HFF-Myc (cell line): ENCODE results near the gene NUTM2F.
"Not testable (repeated sequence)": the region's sequence is repeated elsewhere in the genome, so short reads cannot be mapped to it uniquely, and the experiment has no call there.

Experiments
- DNase-seq: peaks from one replicate; pipeline ENCODE4 v3.0.0-alpha.2; 2011; ENCODE audit warnings: low read depth; ENCODE audit errors: extremely low read depth
- H3K4me3 ChIP-seq: replicated peaks from 2 replicates; pipeline ENCODE4 v1.5.1; 2011; ENCODE audit warnings: low read depth, mild to moderate bottlenecking, control low read depth, low read length

The NUTM2F gene, protein sequence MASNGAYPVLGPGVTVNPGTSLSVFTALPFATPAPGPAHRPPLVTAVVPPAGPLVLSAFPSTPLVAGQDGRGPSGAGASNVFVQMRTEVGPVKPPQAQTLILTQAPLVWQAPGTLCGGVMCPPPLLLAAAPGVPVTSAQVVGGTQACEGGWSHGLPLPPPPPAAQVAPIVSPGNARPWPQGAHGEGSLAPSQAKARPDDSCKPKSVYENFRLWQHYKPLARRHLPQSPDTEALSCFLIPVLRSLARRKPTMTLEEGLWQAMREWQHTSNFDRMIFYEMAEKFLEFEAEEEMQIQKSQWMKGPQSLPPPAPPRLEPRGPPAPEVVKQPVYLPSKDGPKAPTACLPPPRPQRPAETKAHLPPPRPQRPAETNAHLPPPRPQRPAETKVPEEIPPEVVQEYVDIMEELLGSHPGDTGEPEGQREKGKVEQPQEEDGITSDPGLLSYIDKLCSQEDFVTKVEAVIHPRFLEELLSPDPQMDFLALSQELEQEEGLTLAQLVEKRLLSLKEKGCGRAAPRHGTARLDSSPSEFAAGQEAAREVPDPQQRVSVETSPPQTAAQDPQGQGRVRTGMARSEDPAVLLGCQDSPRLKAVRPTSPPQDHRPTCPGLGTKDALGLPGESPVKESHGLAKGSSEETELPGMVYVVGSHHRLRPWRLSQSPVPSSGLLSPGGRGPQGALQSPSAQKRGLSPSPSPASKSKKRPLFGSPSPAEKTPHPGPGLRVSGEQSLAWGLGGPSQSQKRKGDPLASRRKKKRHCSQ

DNA sequence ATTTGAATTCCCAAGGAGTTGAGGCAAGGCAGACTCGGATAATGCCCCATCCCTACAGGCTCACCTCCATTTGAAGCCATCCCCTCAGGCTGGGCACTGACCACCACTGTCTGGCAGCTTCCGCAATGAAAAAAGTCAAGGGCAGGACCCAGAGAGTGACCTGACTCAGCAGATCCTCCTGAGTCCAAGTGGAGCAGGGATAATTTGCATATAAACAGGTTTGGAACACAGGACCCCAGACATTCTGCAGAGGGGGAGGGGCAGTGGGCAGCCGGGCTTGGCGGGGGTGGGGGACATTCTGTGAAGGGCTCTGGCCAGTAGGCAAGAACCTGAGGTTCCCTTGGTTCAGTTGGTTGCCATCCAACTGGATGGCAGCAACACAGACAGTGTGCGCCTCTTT, at the start of gene NUTM2F:
NUTM2F (minus strand) TSS at position 101 of the 400 bp plus-strand sequence; CDS start at position 80, 21 bp downstream.
- not testable (repeated sequence) for H3K4me3 ChIP-seq, DNase-seq

DNA sequence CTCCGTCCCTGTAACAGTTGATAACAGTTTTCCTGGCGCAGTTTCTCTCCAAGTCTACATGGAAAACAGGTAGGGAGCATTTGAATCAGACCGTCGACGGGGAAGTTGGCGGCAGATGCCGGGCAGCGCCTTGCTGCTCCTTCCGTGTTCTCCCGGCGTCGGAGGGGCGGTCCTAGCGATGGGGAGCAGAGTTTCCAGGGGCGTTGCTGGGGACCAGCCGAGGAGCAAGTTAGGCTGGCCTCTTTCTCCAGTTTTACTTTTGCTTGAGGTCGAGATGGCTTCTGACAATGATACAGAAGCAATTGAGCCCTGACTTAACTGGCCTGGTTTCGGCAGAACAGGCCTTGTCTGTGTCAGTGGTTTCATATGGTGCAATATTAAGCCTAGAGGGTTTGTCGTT, 46.8 kb upstream of the NUTM2F start:
- H3K4me3 ChIP-seq, result peak overlapping the region; percentile 47
- not testable (repeated sequence) for DNase-seq

DNA sequence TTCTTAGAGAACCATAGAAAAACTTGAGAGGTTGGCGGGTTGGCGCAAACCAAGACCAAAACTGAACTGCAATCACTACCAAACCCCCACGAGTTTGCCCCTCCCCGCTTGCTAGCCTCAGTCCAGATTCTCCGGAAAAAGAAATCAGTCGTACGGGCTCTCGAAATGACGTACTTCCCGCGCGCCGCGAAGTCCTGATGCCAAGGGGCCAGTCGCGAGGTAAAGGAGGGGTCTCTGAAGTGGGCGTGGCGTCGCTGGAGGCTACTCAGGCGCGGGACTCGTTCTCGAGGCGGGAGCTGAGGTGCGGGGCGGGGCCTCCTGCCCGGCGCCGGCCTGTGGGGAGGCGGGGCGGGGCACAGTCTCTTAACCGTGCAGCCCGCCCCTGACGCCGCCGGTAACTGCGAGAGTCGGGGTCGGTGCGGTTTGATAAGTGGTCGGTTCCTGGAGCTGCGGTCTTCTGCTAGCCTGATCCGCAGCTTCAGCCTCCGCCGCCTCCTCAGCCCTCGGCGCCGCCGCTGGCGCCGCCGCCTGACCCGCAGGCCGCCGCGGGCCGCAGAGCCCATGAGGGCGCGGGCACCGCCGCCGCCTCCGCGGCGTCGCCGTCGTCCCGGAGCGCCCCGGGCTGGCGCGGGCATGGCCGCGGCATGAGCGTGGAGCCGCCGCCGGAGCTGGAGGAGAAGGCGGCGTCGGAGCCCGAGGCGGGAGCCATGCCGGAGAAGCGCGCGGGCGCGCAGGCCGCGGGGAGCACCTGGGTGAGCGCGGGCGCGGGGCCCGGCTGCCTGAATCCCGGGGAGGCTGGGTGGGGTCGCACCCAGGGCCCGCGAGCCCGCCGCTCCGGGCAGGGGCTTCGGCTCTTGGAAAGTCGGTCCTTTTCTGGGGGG, 46.0 kb upstream of the NUTM2F start:
- H3K4me3 ChIP-seq, result peak overlapping the region; percentile 47
- peak; percentile 50 for DNase-seq

DNA sequence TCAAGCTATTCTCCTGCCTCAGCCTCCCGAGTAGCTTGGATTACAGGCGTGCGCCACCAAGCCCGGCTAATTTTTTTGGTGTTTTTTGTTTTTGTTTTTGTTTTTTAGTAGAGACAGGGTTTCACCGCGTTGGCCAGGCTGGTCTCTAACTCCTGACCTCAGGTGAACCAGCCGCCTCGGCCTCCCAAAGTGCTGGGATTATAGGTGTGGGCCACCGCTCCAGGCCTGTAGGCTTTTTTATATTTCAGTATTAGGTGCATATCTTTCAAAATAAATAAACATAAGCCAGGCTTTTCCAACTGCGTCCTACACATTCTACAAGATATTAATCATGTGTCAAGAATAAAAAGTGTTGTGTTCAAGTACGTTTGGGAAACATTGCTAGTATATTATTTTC, 45.3 kb upstream of the NUTM2F start:
- H3K4me3 ChIP-seq, result peak overlapping the region; percentile 47
- DNase-seq, result not testable (repeated sequence)

DNA sequence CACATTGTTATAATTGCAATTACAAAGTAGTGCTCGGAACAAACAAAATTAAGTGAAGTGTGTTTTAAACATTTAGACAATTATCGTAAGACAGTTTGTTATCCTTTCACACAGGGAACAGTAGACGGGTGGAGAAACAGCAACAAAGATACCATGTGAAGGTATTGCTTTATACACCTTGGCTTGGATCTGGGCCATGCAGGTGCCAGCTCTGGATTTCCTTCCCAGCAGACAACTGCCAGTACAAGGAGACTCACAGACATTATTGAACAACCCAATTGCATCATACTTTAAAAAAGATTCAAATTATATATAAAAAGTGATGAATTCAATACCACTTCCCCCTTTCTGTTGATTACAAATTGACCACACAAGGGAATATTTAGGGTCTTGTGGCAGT, 41.8 kb upstream of the NUTM2F start:
- H3K4me3 ChIP-seq, DNase-seq: not testable (repeated sequence)

DNA sequence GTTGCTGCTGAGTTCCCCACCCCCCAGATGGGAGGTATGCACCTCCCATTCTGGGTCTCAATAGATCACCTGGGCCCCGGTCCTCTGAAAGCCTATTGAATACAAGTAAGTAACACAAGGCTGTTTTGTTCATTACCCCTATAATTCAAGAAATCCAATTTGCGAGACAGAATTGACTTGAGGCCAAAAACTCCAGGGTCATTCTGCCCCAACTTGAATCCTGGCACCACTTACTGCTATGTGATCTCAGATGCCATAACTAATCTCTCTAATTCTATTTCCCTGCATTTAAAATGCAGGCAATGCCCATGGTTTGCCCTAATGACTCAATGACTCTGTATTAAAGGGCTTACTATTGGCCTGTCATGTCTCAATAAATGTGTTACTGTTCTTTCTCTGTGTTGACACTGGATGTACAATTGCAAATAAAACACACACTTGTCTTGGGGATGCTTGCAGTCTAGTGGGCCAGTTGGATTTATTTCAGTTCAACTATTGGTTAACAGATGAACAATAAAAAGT, 35.7 kb upstream of the NUTM2F start:
- DNase-seq, H3K4me3 ChIP-seq: not testable (repeated sequence)

DNA sequence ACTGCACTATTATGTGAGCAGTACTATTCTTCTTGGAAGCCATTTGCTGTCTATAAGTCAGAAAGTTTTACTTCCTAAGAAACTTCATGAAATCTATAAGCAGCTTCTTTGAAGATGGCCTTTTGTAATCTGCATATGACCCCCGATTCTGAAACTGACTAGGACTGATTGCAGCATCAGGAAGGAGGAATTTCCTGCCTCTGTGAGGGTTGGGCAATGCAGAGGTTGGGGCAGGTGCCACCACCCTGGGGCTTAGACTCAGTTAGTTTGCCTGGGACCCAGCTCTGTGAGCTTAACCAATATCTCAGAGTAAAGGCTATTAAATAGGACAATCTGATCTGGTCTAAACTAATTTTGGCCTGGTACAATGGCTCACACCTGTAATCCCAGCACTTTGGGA, 28.7 kb upstream of the NUTM2F start:
- DNase-seq, H3K4me3 ChIP-seq: not testable (repeated sequence)

DNA sequence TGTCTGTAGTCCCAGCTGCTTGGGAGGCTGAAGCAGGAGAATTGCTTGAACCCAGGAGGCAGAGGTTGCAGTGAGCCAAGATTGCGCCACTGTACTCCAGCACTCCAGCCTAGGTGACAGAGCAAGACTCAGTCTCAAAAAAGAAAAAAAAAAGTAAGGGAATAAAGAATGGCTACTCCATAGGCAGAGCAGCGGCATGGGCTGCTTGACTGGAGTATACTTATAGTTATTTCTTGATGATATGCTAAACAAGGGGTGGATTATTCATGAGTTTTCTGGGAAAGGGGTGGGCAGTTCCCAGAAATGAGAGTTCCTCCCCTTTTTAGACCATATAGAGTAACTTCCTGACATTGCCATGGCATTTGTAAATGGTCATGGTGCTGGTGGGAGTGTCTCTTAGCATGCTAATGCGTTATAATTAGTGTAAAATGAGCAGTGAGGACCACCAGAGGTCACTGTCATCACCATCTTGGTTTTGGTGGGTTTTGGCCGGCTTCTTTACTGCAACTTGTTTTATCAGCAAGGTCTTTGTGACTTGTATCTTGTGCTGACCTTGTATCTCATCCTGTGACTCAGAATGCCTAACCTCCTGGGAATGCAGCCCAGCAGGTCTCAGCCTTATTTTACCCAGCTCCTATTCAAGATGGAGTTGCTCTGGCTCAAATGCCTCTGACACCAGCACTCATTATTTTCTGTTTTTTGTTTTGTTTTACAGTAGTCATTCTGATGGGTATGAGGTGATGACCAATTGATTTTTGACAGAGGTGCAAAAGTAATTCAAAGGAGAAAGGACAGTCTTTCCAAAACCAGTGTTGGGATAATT, 23.7 kb upstream of the NUTM2F start:
- not testable (repeated sequence) for H3K4me3 ChIP-seq

DNA sequence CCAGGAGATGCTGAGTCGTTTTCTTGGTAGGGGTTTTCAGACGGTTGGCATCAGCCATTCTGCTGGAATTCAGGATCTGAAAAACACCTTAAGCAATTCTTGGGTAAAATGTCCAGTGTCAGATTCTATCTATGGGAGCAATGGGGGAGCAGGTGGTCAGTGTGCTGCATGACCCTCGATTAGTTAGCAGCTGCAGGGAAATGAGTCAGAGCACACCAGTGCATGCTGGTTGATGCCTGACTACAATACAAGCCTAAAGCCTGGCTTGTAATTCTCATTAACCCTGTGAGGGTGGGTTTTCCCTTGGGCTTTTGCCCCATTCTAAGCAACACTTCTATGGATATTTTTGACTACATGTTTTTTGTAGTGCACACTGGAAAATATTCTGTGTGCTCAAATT, 20.3 kb upstream of the NUTM2F start:
- not testable (repeated sequence) for DNase-seq, H3K4me3 ChIP-seq

More for the DNA sequence above, 23.7 kb upstream of the NUTM2F start:
- not testable (repeated sequence) for DNase-seq

DNA sequence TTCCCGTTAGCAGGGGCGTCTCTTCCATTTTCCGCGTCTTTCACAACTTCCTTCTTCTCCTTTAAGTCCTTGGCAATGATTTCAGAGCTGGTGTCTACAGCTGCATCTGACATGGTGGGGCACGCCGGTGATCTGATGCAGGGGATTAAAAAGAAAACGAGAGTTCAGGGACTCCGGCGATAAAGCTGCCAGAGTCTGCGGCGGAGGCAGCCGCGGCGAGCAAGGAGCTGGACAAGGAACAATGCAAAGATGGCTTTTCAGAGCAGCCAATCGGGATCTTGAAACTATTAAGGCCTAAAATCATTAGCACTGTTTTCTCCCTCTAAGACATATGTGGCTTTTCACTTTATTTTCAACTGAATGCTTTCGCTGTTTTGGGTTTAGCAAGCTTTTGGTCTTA, 19.0 kb upstream of the NUTM2F start:
- not testable (repeated sequence) for H3K4me3 ChIP-seq

DNA sequence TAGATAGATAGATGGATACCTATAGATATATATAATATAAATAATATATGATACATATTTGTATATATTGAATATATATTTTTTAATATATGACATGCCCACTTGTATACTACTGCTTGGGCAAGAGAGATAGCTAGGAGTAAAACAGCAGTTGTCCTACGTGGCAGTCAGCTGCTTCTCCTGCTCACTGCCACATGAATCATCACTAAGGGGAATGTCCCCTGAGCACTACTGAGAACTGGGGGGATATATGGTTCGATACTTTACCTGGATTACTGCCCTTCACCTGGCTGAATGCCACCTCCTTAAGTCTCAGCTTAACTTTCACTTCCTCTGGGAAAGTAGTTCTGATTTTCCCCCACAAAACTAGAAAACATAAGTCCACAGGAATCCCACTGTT, 13.3 kb upstream of the NUTM2F start:
- DNase-seq, H3K4me3 ChIP-seq: not testable (repeated sequence)

More for the DNA sequence above, 19.0 kb upstream of the NUTM2F start:
- DNase-seq, result not testable (repeated sequence)

DNA sequence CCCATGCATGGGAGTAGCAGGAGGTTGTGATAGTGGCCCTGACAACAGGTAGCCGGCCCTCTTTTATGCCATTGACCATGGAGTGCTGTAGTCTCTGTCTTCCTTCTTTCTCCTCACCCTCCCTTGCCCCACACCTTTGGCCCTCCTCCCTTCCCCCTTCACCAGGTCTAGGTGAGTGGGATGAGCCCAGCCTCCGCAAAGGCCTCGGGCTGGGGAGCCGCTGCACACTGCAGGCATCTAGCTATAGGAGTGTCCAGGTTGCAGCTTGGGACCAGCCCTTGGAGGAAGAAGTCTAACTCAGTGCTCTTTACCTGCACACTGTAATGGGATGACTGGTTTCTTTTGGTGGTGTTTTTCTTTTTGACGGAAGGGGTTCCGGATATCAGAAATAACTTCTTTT, 12.3 kb upstream of the NUTM2F start:
- DNase-seq, H3K4me3 ChIP-seq: not testable (repeated sequence)

DNA sequence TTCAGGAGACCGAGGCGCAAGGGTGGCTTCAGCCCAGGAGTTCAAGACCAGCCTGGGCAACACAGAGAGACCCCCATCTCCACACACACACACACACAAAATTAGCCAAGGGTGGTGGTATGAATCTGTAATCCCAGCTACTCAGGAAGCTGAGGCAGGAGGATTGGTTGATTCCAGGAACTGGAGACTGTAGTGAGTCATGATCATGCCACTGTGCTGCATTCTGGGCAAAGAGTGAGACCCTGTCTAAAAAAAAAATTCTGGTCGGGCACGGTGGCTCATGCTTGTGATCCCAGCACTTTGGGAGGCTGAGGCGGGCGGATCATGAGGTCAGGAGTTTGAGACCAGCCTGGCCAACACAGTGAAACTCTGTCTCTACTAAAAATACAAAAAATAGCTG, 11.2 kb upstream of the NUTM2F start:
- not testable (repeated sequence) for H3K4me3 ChIP-seq, DNase-seq

DNA sequence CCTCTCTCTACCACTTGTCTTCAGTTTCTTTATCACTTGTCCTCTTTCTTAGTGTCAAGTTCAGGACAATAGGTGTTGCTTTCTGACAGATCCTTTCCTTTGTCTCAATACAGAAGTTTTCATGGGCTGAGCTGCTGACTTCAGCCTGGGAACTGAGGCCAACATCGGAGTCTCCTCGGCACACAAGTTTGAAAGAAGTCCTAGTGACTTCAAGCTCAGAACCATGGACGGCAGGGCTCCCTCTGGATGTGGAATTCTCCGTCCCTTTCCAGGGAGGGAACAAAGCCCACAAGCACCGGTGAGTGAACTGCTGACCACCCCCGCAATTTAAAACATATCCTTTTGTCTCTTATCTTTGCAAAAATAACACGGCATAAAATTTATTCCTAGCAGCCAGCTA, 10.3 kb upstream of the NUTM2F start:
- H3K4me3 ChIP-seq, DNase-seq: not testable (repeated sequence)

DNA sequence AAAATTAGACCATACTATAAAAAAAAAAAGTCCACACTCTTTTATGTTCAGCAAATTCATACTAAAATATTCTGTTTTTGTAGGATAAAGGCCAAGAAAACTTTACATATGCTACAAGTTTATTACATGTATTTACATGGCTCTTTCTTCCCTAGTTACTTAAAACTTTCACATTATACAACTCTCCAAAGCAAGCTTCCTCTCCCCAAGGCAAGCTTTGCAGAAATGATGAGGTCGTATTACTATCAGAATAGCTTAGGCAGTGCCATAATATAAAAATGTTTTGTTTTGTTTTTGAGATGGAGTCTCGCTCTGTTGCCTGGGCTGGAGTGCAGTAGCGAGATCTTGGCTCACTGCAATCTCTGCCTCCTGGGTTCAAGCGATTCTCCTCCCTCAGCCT, 8.0 kb upstream of the NUTM2F start:
- DNase-seq, H3K4me3 ChIP-seq: not testable (repeated sequence)

DNA sequence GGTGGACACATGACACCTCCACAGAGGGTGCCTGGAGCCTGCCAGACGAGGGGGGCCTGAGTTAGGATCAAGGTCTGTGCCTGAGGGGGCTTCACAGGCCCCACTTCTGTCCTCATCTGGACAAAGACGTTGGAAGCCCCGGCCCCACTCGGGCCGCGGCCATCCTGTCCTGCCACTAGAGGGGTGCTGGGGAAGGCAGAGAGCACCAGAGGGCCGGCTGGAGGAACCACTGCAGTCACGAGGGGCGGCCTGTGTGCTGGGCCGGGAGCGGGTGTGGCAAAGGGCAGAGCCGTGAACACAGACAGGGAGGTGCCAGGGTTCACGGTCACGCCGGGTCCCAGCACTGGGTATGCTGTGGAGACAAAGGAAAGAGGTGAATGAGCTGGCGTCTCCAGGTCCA, 2.9 kb downstream of the NUTM2F start:
- not testable (repeated sequence) for DNase-seq, H3K4me3 ChIP-seq

DNA sequence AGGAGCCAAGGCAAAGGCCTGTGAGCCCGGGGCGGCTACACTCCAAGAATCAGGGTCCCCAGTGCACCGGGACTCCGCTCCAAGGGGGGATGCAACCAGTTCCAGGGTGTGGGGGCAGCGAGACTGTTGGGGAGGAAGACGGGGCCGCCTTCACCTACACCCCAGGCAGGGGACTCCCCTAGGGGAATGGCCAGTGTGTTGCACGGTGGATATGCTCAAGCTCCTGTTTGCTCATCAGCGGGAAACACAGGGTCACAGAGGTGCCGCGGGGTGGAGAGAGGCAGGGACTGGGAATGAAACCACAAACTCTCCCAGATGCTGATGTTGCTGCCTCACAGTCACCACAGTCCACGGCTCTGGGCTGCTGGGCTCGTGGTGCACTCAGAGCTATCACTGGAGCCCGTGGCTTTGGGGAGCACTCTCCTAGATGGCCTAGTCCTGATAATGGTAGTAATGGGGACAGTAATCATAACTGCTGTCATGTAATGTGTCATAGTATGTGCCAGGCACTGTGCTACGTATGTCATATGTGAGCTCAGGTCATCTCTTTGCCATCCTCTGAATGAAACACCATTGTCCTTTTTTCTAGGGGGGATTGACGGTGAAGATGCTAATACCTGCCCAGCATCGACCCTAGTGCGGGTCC, 5.2 kb downstream of the NUTM2F start:
- DNase-seq, H3K4me3 ChIP-seq: not testable (repeated sequence)
